TTC549 (cell line): Measurements from ENCODE around the gene CCDC12.

Experiments used
- FAIRE-seq: peaks from 2 replicates; lab custom pipeline; 2012; peaks lifted over from hg19 to GRCh38; lab: Jason Lieb, UNC

CCDC12 gene

GRCh38 chr3:46904303-46905212, 72.0 kb downstream of the CCDC12 start:
- no peak for FAIRE-seq

- no peak for FAIRE-seq
These were observed 72.9 kb downstream of the CCDC12 start for GRCh38 chr3:46903341-46904302.

GRCh38 chr3:46902188-46902631, 74.3 kb downstream of the CCDC12 start:
- no peak for FAIRE-seq

- FAIRE-seq, result no peak
These were observed 74.9 kb downstream of the CCDC12 start for GRCh38 chr3:46901591-46902187.

- no peak for FAIRE-seq
These were observed 75.5 kb downstream of the CCDC12 start for GRCh38 chr3:46901061-46901460.

- no peak for FAIRE-seq
These were observed 76.2 kb downstream of the CCDC12 start for GRCh38 chr3:46900356-46900755.

GRCh38 chr3:46900007-46900292, 76.6 kb downstream of the CCDC12 start:
- FAIRE-seq, result no peak

GRCh38 chr3:46899151-46900006, 77.2 kb downstream of the CCDC12 start:
- no peak for FAIRE-seq

- FAIRE-seq, result no peak
These were observed 78.0 kb downstream of the CCDC12 start for GRCh38 chr3:46898321-46899150.

GRCh38 chr3:46897829-46898320, 78.7 kb downstream of the CCDC12 start:
- no peak for FAIRE-seq

- no peak for FAIRE-seq
These were observed 79.5 kb downstream of the CCDC12 start for GRCh38 chr3:46897031-46897430.

- FAIRE-seq, result no peak
These were observed 80.2 kb downstream of the CCDC12 start for GRCh38 chr3:46896386-46896785.

GRCh38 chr3:46895761-46896160, 80.8 kb downstream of the CCDC12 start:
- FAIRE-seq, result no peak

- FAIRE-seq, result no peak
These were observed 81.3 kb downstream of the CCDC12 start for GRCh38 chr3:46895204-46895660.

- FAIRE-seq, result no peak
These were observed 82.3 kb downstream of the CCDC12 start for GRCh38 chr3:46894256-46894655.

- no peak for FAIRE-seq
These were observed 82.8 kb downstream of the CCDC12 start for GRCh38 chr3:46893763-46894162.

- no peak for FAIRE-seq
These were observed 83.3 kb downstream of the CCDC12 start for GRCh38 chr3:46893146-46893748.

- FAIRE-seq, result no peak
These were observed 84.0 kb downstream of the CCDC12 start for GRCh38 chr3:46892285-46893145.

- FAIRE-seq, result no peak
These were observed 85.4 kb downstream of the CCDC12 start for GRCh38 chr3:46891132-46891531.
